K562 (cell line): ENCODE measurements around the gene UBE2J2. TPM values are rescaled to one million over a fixed set of nuclear protein-coding genes. Genes with fewer than 3 reads are reported as not detected.

Experiments
- ATAC-seq: fragments of 200-7000 bp; cut with Tn5 transposase; 3 replicates; pipeline ENCODE4 v1.9.1; 2020; ENCODE audit warnings: moderate library complexity
- BruUV-seq: library from RNA; stranded (reverse); fragments of 400-500 nt; replicated peaks from 2 replicates; lab custom pipeline; 2021; lab: Mats Ljungman, UMichigan
- CTCF ChIA-PET: fragments of 300-600 bp; formaldehyde crosslinking; extraction: SDS; loops from one replicate; lab custom pipeline; 2021; ENCODE audit warnings: low intra/inter-chr PET ratio; lab: Yijun Ruan, JAX
- POLR2A ChIA-PET: fragments of 300-600, 350-650 bp; sonication (Branson Sonifier 250); formaldehyde crosslinking; extraction: SDS; loops from one replicate; lab custom pipeline; 2021; ENCODE audit warnings: antibody characterized with exemption, inconsistent platforms; lab: Yijun Ruan, JAX
- DNase-seq, 4 experiments: peaks; one replicate each; pipeline versions ENCODE4 v3.0.0 to v3.0.0-alpha.2; 2011 to 2018; ENCODE audit warnings: low spot score in 3 of 4, mixed read lengths in 3 of 4; ENCODE audit errors: extremely low read depth in 1 of 4
- FAIRE-seq: peaks from 2 replicates; lab custom pipeline; 2011; peaks lifted over from hg19 to GRCh38; lab: Jason Lieb, UNC
- H2AFZ ChIP-seq: 2 replicates; pipeline ENCODE4 v1.6.0; 2011; ENCODE audit warnings: low read depth, low read length, control low read depth, inconsistent platforms
- H3K27ac ChIP-seq: fragments of 200-600 bp; 3 replicates; pipeline ENCODE4 v1.8.0; 2011; ENCODE audit warnings: low read depth, mild to moderate bottlenecking, control low read depth, inconsistent platforms, low read length, moderate library complexity, mixed read lengths; ENCODE audit errors: extremely low read depth
- H3K27me3 ChIP-seq, 2 experiments: fragments of 300-600 bp in 1 of 2; 2 replicates in 1 of 2; 3 replicates in 1 of 2; pipeline versions ENCODE4 v1.6.0 to v1.8.0; 2011; ENCODE audit warnings: inconsistent platforms in 2 of 2, low read length in 2 of 2, mild to moderate bottlenecking in 1 of 2, mixed read lengths in 1 of 2, moderate library complexity in 1 of 2; ENCODE audit not compliant: control insufficient read depth in 2 of 2, insufficient read depth in 2 of 2
- H3K36me3 ChIP-seq: fragments of 300-600 bp; 3 replicates; pipeline ENCODE4 v1.8.0; 2011; ENCODE audit warnings: mild to moderate bottlenecking, low read length, inconsistent platforms; ENCODE audit not compliant: control insufficient read depth, insufficient read depth
- H3K4me1 ChIP-seq, 2 experiments: fragments of 200-600 bp in 1 of 2; replicated peaks in 1 of 2; 2 replicates in 1 of 2; 3 replicates in 1 of 2; pipeline versions ENCODE4 v1.5.1 to v1.8.0; 2011; ENCODE audit warnings: inconsistent platforms in 2 of 2, low read length in 2 of 2, mild to moderate bottlenecking in 1 of 2, mixed read lengths in 1 of 2, moderate library complexity in 1 of 2; ENCODE audit not compliant: control insufficient read depth in 2 of 2, insufficient read depth in 2 of 2
- H3K4me2 ChIP-seq: 2 replicates; pipeline ENCODE4 v1.6.1; 2011; ENCODE audit warnings: low read length, control low read depth, inconsistent platforms, mixed read lengths; ENCODE audit not compliant: insufficient read depth
- H3K4me3 ChIP-seq: fragments of 200-600 bp; sonication (generic), shearing (Covaris generic); 2 replicates; pipeline ENCODE4 v1.5.1; 2016; ENCODE audit warnings: control low read depth, inconsistent platforms
- H3K79me2 ChIP-seq: fragments of 200-600 bp; 3 replicates; pipeline ENCODE4 v1.8.0; 2011; ENCODE audit warnings: low read length, inconsistent platforms; ENCODE audit not compliant: control insufficient read depth, insufficient read depth
- H3K9ac ChIP-seq, 2 experiments: 2 replicates each; pipeline versions ENCODE4 v1.6.0 to v1.6.1; 2011; ENCODE audit warnings: low read depth in 2 of 2, low read length in 2 of 2, control low read depth in 1 of 2, inconsistent platforms in 1 of 2, mild to moderate bottlenecking in 1 of 2, mixed read lengths in 1 of 2; ENCODE audit not compliant: insufficient read depth in 1 of 2
- H3K9me1 ChIP-seq: one replicate; pipeline ENCODE4 v1.6.0; 2011; ENCODE audit warnings: inconsistent platforms, mild to moderate bottlenecking, low read length, moderate library complexity; ENCODE audit not compliant: control insufficient read depth, insufficient read depth
- H3K9me3 ChIP-seq: replicated peaks from 2 replicates; pipeline ENCODE4 v1.5.1; 2011; ENCODE audit warnings: low read depth, low read length, inconsistent platforms; ENCODE audit not compliant: control insufficient read depth, insufficient read depth
- H4K20me1 ChIP-seq: replicated peaks from 2 replicates; pipeline ENCODE4 v1.6.1; 2011; ENCODE audit warnings: low read length, inconsistent platforms, mixed read lengths; ENCODE audit not compliant: control insufficient read depth, insufficient read depth
- CBFA2T2 ChIP-seq: fragments of 450-650 bp; conservative IDR thresholded peaks from 2 replicates; pipeline ENCODE4 v1.6.1; 2017; ENCODE audit warnings: mild to moderate bottlenecking
- FOXK2 ChIP-seq, 2 experiments: fragments of 450-650 bp; IDR thresholded peaks in 1 of 2; conservative IDR thresholded peaks in 1 of 2; 2 replicates each; pipeline ENCODE4 v1.6.1; 2016; ENCODE audit warnings: low read depth in 2 of 2, mild to moderate bottlenecking in 1 of 2
- RB1 ChIP-seq: fragments of 450-650 bp; IDR thresholded peaks from 2 replicates; pipeline ENCODE4 v1.6.1; 2017; ENCODE audit warnings: low read depth, mild to moderate bottlenecking
- REST ChIP-seq, 2 experiments: fragments of 450-650 bp; formaldehyde crosslinking in 1 of 2; IDR thresholded peaks; 2 replicates each; pipeline versions ENCODE4 v1.4.0 to v1.6.1; 2014 to 2020; ENCODE audit warnings: mild to moderate bottlenecking in 2 of 2, borderline replicate concordance in 1 of 2, low read depth in 1 of 2
- STAG1 ChIP-seq: sonication (generic); formaldehyde crosslinking; IDR thresholded peaks from 2 replicates; pipeline ENCODE4 v1.5.0; 2020; ENCODE audit warnings: missing genetic modification reagents, borderline replicate concordance
- TGIF2 ChIP-seq: sonication (generic); formaldehyde crosslinking; IDR thresholded peaks from 2 replicates; pipeline ENCODE4 v1.8.1; 2022; ENCODE audit warnings: mild to moderate bottlenecking, missing genetic modification reagents, moderate library complexity
- ZBTB7A ChIP-seq: IDR thresholded peaks from 2 replicates; pipeline ENCODE4 v1.6.1; 2011; ENCODE audit warnings: low read depth, mild to moderate bottlenecking, low read length, moderate library complexity, borderline replicate concordance; ENCODE audit not compliant: control insufficient read depth
- ZNF143 ChIP-seq: sonication (generic); formaldehyde crosslinking; IDR thresholded peaks from 2 replicates; pipeline ENCODE4 v1.9.0; 2022; ENCODE audit warnings: mild to moderate bottlenecking, missing genetic modification reagents
- ZNF398 ChIP-seq: fragments of 250-450 bp; sonication (Bioruptor Pico); IDR thresholded peaks from 2 replicates; pipeline ENCODE4 v1.8.0; 2021; ENCODE audit warnings: moderate library complexity, mild to moderate bottlenecking, inconsistent platforms
- WGBS: fragments of 100-300 bp; shearing (Covaris generic); methylation state at CpG from one replicate; pipeline ENCODE4 v1.1.6; 2016; ENCODE audit warnings: low coverage, mixed read lengths; ENCODE audit not compliant: insufficient coverage; ENCODE audit errors: missing lambda C conversion rate; 5-methylcytosine and 5-hydroxymethylcytosine counted together
- in situ Hi-C: fragments of 300-500 bp; cut with MboI; formaldehyde crosslinking; loops from 4 replicates; pipeline ENCODE4 v1.15.0; 2018; ENCODE audit warnings: inconsistent platforms, mixed read lengths
- intact Hi-C: fragments of 100-400 bp; cut with micrococcal nuclease; formaldehyde crosslinking; loops from 2 replicates; pipeline ENCODE4 v1.14.2; 2022
- polyA plus RNA-seq, 8 experiments: library from polyadenylated mRNA; depleted of rRNA in 4 of 8; stranded (reverse) in 5 of 8; unstranded in 3 of 8; fragments of >200 nt; fragmentation: Nextera tagmentation in 2 of 8; fragmentation: Illumina TruSeq in 1 of 8; extraction: Ambion mirVana in 2 of 8; extraction: Trizol in 1 of 8; gene quantifications; 2 replicates each; pipeline versions ENCODE4 v1.2.1 to v1.2.3, GENCODE V29; 2011 to 2014; ENCODE audit warnings: inconsistent platforms in 1 of 8, missing spikeins in 1 of 8
- total RNA-seq, 7 experiments: library from RNA; depleted of rRNA in 6 of 7; stranded (reverse); fragments of >200 nt in 6 of 7; fragmentation: Illumina TruSeq in 2 of 7; extraction: Trizol in 2 of 7; gene quantifications; 2 replicates each; pipeline versions ENCODE4 v1.2.1 to v1.2.3, GENCODE V29; 2011 to 2021; ENCODE audit warnings: low replicate concordance in 1 of 7
- TF ChIP-seq, protein P1 (sequence below): sonication (generic); formaldehyde crosslinking; IDR thresholded peaks from 2 replicates; pipeline ENCODE4 v1.8.0; 2023; ENCODE audit warnings: mild to moderate bottlenecking, missing genetic modification reagents

Gene UBE2J2
- total and polyA plus RNA-seq, 9 of the 15 experiments (the other 6 are each of a cell fraction or from before 2014, with no cell fraction given) = 0.93 to 112 (median 75.5) TPM

- no peak overlapping the region for H2AFZ ChIP-seq
- no peak for FAIRE-seq
- peaks cover 21% of the 10 kb centered on the region for H3K9me1 ChIP-seq
- H3K9ac ChIP-seq = peak overlapping the region in 1 of 2 experiments; percentile 53; a peak in 2 of 4 replicates
- no TSS peak for BruUV-seq
- H3K27ac ChIP-seq = no peak overlapping the region
- no peak for ATAC-seq
- intact Hi-C loops (loop anchor here (10.0 kb wide), 1 partner anchor 923 kb away; the partner anchor contains the start of gene SKI), in situ Hi-C loops (no loop called here)
- H3K4me3 ChIP-seq = no peak overlapping the region
- H3K79me2 ChIP-seq = peaks cover 29% of the 10 kb centered on the region
- WGBS = 85% methylated on average over 9 of the region's 9 CpGs
- no peak overlapping the region for H3K4me2 ChIP-seq
- H3K4me1 ChIP-seq = peaks cover 31 to 77% of the 10 kb centered on the region in 2 experiments
- POLR2A ChIA-PET = no interaction called here
- peaks cover 9% of the 10 kb centered on the region; the same call in 2 of the 3 replicates for H3K36me3 ChIP-seq
- no peaks in the 10 kb centered on the region for H3K9me3 ChIP-seq
- no peak for DNase-seq
- CTCF ChIA-PET = no interaction called here
- H4K20me1 ChIP-seq = peaks cover 30% of the 10 kb centered on the region; the same call in 1 of the 2 replicates
- H3K27me3 ChIP-seq = no peaks in the 10 kb centered on the region
- peak; percentile 64; the same call in 1 of the 2 replicates for TF ChIP-seq ZBTB7A
- TF ChIP-seq FOXK2 (conservative IDR thresholded peaks at IDR 0.05 in 1 of 2, IDR thresholded peaks at IDR 0.05 in 1 of 2; ENCODE audit: low read depth in 2 of 2) = no peak
- TF ChIP-seq ZNF398 = no peak
- TF ChIP-seq CBFA2T2 = no peak
- TF ChIP-seq RB1 = 0 out of 2 replicates have a peak, but pooled peaks have one; percentile 2
- no peak for TF ChIP-seq STAG1
- TF ChIP-seq ZNF143 (CRISPR knock-in tag) = no peak
- TF ChIP-seq TGIF2 (CRISPR knock-in tag) = no peak
- TF ChIP-seq, protein P1, sequence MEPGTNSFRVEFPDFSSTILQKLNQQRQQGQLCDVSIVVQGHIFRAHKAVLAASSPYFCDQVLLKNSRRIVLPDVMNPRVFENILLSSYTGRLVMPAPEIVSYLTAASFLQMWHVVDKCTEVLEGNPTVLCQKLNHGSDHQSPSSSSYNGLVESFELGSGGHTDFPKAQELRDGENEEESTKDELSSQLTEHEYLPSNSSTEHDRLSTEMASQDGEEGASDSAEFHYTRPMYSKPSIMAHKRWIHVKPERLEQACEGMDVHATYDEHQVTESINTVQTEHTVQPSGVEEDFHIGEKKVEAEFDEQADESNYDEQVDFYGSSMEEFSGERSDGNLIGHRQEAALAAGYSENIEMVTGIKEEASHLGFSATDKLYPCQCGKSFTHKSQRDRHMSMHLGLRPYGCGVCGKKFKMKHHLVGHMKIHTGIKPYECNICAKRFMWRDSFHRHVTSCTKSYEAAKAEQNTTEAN (CRISPR knock-in tag) = no peak
- 0 out of 2 replicates have a peak, but pooled peaks have one; percentile 10 for TF ChIP-seq REST (IDR thresholded peaks at IDR 0.05; ENCODE audit: borderline replicate concordance)
- TF ChIP-seq REST (CRISPR knock-in tag; IDR thresholded peaks at IDR 0.05; ENCODE audit: low read depth) = no peak
Observed at GRCh38 chr1:1302006-1302430, 28.4 kb upstream of the UBE2J2 start.
